ENCODE results near the gene SCN5A. TPM values are rescaled to one million over a fixed set of nuclear protein-coding genes. Genes with fewer than 3 reads are reported as not detected.
A peak's percentile ranks its signal among the peaks of the same experiment; 100 is the strongest.

SCN5A gene
- total and polyA plus RNA-seq, 8 donors, result 0.09 to 0.97 (median 0.83) TPM

GRCh38 chr3:38588371-38588971, 61.0 kb downstream of the SCN5A start:
- ATAC-seq, result no peak
- intact Hi-C loops (cut with DNase I), result no loop called here
- TF ChIP-seq CTCF (IDR thresholded peaks at IDR 0.05), result no peak
- no peaks in the 10 kb centered on the region for H3K4me1 ChIP-seq
- no peaks in the 10 kb centered on the region for H3K27me3 ChIP-seq
- DNase-seq, result peak in 1 of 4 donors; percentile 58
- no peaks in the 10 kb centered on the region for H3K9me3 ChIP-seq
- H3K36me3 ChIP-seq, result no peaks in the 10 kb centered on the region
- H3K27ac ChIP-seq, result no peak overlapping the region
- H3K4me3 ChIP-seq, result no peak overlapping the region

DNA sequence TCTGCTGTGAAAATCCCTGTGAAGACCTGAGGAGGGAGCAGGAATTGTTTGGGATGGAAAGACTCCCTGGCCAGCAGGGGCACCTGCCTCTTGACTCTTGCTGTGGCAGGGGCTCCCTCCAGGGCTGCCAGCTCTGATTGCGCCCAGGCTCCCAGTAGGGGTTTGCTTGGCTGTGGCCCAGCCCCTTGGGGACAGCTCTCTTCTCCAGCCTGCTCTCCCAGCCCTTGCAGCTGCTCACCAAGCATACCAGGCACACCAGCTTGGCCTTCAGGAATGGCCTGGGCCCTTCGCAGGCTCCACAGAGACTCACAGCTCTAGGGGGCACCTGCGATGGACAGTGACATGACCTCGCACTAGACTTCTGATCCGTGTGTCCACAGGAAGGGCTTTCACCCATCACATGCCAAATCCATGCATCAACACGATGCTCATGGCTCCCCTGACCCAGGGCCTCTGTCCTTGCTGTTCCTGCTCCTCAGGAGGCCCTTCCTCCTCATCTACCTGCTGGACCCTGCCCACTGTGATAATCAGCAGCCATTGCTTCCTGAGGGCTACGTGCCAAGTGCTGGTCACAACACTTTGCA, 61.8 kb downstream of the SCN5A start:
- no peaks in the 10 kb centered on the region for H3K9me3 ChIP-seq
- no peaks in the 10 kb centered on the region for H3K36me3 ChIP-seq
- DNase-seq, result peak in 1 of 4 donors; percentile 65
- H3K4me1 ChIP-seq, result no peaks in the 10 kb centered on the region
- TF ChIP-seq CTCF (IDR thresholded peaks at IDR 0.05), result no peak
- no peak overlapping the region for H3K27ac ChIP-seq
- ATAC-seq, result no peak
- H3K27me3 ChIP-seq, result no peaks in the 10 kb centered on the region
- intact Hi-C loops (cut with DNase I), result no loop called here
- no peak overlapping the region for H3K4me3 ChIP-seq

- intact Hi-C loops (cut with DNase I), result no loop called here
- Histone ChIP-seq H3K27me3 (no peaks in the 10 kb centered on the region), H3K27ac (no peak overlapping the region), H3K36me3 (no peaks in the 10 kb centered on the region), H3K4me1 (no peaks in the 10 kb centered on the region), H3K4me3 (no peak overlapping the region), H3K9me3 (no peaks in the 10 kb centered on the region)
- ATAC-seq (no peak), DNase-seq (no peak)
- TF ChIP-seq CTCF (IDR thresholded peaks at IDR 0.05), result no peak
Observed at GRCh38 chr3:38586546-38587520, 62.7 kb downstream of the SCN5A start.

- H3K4me3 ChIP-seq, result no peak overlapping the region
- H3K27me3 ChIP-seq, result no peaks in the 10 kb centered on the region
- peak in 1 of 4 donors; percentile 31 for DNase-seq
- H3K27ac ChIP-seq, result no peak overlapping the region
- ATAC-seq, result no peak
- no peak for TF ChIP-seq CTCF (IDR thresholded peaks at IDR 0.05)
- intact Hi-C loops (cut with DNase I), result no loop called here
- H3K36me3 ChIP-seq, result no peaks in the 10 kb centered on the region
- H3K9me3 ChIP-seq, result no peaks in the 10 kb centered on the region
- no peaks in the 10 kb centered on the region for H3K4me1 ChIP-seq
Observed at GRCh38 chr3:38585791-38586420, 63.6 kb downstream of the SCN5A start.

Measured in left lung (tissue), 10 donors.